ENCODE measurements around the gene AP2A2. TPM values are rescaled to one million over a fixed set of nuclear protein-coding genes. Genes with fewer than 3 reads are reported as not detected.

Gene AP2A2
- total RNA-seq, 1 experiment from 2014 or later: 92.9 TPM

GRCh38 chr11:910589-911030 is 15.1 kb upstream of the AP2A2 start, which contains the start of gene CHID1:
Gene CHID1 (minus strand): TSS chr11:910810. CDS start chr11:904816, 5,994 bp downstream.
- BruUV-seq (replicated peaks): no TSS peak
- H3K36me3 Mint-ChIP-seq (ENCODE audit: insufficient read depth, unreplicated experiment): peaks cover 18% of the 10 kb centered on the region
- H3K27ac Mint-ChIP-seq (ENCODE audit: unreplicated experiment): peak within 1 kb of the TSS; percentile 54
- peak; percentile 94 for DNase-seq
- no peaks in the 10 kb centered on the region for H3K27me3 Mint-ChIP-seq (ENCODE audit: unreplicated experiment)
- peak within 1 kb of the TSS; percentile 71 for H3K4me3 Mint-ChIP-seq (ENCODE audit: low read depth, unreplicated experiment)
- CTCF ChIA-PET: interaction anchor here (1.1 kb wide), 1 partner anchor 42 kb away, joined by 3 read pairs; no protein-coding TSS in a partner anchor
- H3K4me1 Mint-ChIP-seq (ENCODE audit: low read depth, unreplicated experiment): no peaks in the 10 kb centered on the region
- H3K9me3 Mint-ChIP-seq (ENCODE audit: low read depth, unreplicated experiment): no peaks in the 10 kb centered on the region
- TF ChIP-seq CTCF (IDR thresholded peaks at IDR 0.05; ENCODE audit: unreplicated experiment): no peak
- intact Hi-C loops (cut with micrococcal nuclease; ENCODE audit: unreplicated experiment): no loop called here

GRCh38 chr11:911031-911889 is 14.4 kb upstream of the AP2A2 start:
- H3K27me3 Mint-ChIP-seq (ENCODE audit: unreplicated experiment): no peaks in the 10 kb centered on the region
- H3K36me3 Mint-ChIP-seq (ENCODE audit: insufficient read depth, unreplicated experiment): peaks cover 18% of the 10 kb centered on the region
- TF ChIP-seq CTCF (IDR thresholded peaks at IDR 0.05; ENCODE audit: unreplicated experiment): no peak
- BruUV-seq (replicated peaks): no TSS peak
- no peak overlapping the region for H3K27ac Mint-ChIP-seq (ENCODE audit: unreplicated experiment)
- H3K4me1 Mint-ChIP-seq (ENCODE audit: low read depth, unreplicated experiment): no peaks in the 10 kb centered on the region
- peak overlapping the region; percentile 71 for H3K4me3 Mint-ChIP-seq (ENCODE audit: low read depth, unreplicated experiment)
- H3K9me3 Mint-ChIP-seq (ENCODE audit: low read depth, unreplicated experiment): no peaks in the 10 kb centered on the region
- peak; percentile 36 for DNase-seq
- CTCF ChIA-PET: interaction anchor here (1.1 kb wide), 1 partner anchor 41 kb away, joined by 3 read pairs; no protein-coding TSS in a partner anchor
- intact Hi-C loops (cut with micrococcal nuclease; ENCODE audit: unreplicated experiment): no loop called here

- intact Hi-C loops (cut with micrococcal nuclease; ENCODE audit: unreplicated experiment): no loop called here
- CTCF ChIA-PET: interaction anchor here (1.1 kb wide), 1 partner anchor 41 kb away, joined by 3 read pairs; no protein-coding TSS in a partner anchor
These were observed 13.8 kb upstream of the AP2A2 start for GRCh38 chr11:911890-912219.

GRCh38 chr11:912266-912665 is 13.4 kb upstream of the AP2A2 start:
- Mint-ChIP-seq H3K4me1 (ENCODE audit: low read depth, unreplicated experiment) (no peaks in the 10 kb centered on the region), H3K4me3 (ENCODE audit: low read depth, unreplicated experiment) (no peak overlapping the region), H3K27me3 (ENCODE audit: unreplicated experiment) (no peaks in the 10 kb centered on the region), H3K9me3 (ENCODE audit: low read depth, unreplicated experiment) (no peaks in the 10 kb centered on the region), H3K36me3 (ENCODE audit: insufficient read depth, unreplicated experiment) (peaks cover 18% of the 10 kb centered on the region), H3K27ac (ENCODE audit: unreplicated experiment) (no peak overlapping the region)
- no TSS peak for BruUV-seq (replicated peaks)
- no peak for DNase-seq
- intact Hi-C loops (cut with micrococcal nuclease; ENCODE audit: unreplicated experiment): no loop called here
- CTCF ChIA-PET: no interaction called here
- no peak for TF ChIP-seq CTCF (IDR thresholded peaks at IDR 0.05; ENCODE audit: unreplicated experiment)

More at GRCh38 chr11:911890-912219, 13.8 kb upstream of the AP2A2 start:
- peak overlapping the region; percentile 71 for H3K4me3 Mint-ChIP-seq (ENCODE audit: low read depth, unreplicated experiment)
- TF ChIP-seq CTCF (IDR thresholded peaks at IDR 0.05; ENCODE audit: unreplicated experiment): no peak
- H3K36me3 Mint-ChIP-seq (ENCODE audit: insufficient read depth, unreplicated experiment): peaks cover 18% of the 10 kb centered on the region
- no peak for DNase-seq
- BruUV-seq (replicated peaks): no TSS peak
- no peaks in the 10 kb centered on the region for H3K4me1 Mint-ChIP-seq (ENCODE audit: low read depth, unreplicated experiment)
- no peaks in the 10 kb centered on the region for H3K9me3 Mint-ChIP-seq (ENCODE audit: low read depth, unreplicated experiment)
- H3K27ac Mint-ChIP-seq (ENCODE audit: unreplicated experiment): no peak overlapping the region
- H3K27me3 Mint-ChIP-seq (ENCODE audit: unreplicated experiment): no peaks in the 10 kb centered on the region
